GM12891 (cell line): ENCODE results near the gene FAM47E.

ENCODE experiments used
- DNase-seq: peaks from one replicate; pipeline ENCODE4 v3.0.0; 2011; ENCODE audit warnings: low spot score; ENCODE audit not compliant: insufficient read length
- FAIRE-seq: peaks from 2 replicates; lab custom pipeline; 2011; peaks lifted over from hg19 to GRCh38; lab: Jason Lieb, UNC
- PAX5 ChIP-seq: IDR thresholded peaks from 2 replicates; pipeline ENCODE4 v1.6.1; 2011; ENCODE audit warnings: low read length, moderate library complexity, mild to moderate bottlenecking; ENCODE audit not compliant: insufficient read depth, severe bottlenecking
- POLR2A ChIP-seq: IDR thresholded peaks from 2 replicates; pipeline ENCODE4 v1.6.1; 2011; ENCODE audit warnings: low read depth, low read length, control low read depth
- POLR2AphosphoS5 ChIP-seq: IDR thresholded peaks from 2 replicates; pipeline ENCODE4 v1.6.1; 2011; ENCODE audit warnings: low read depth, low read length, control low read depth
- POU2F2 ChIP-seq: IDR thresholded peaks from 2 replicates; pipeline ENCODE4 v1.6.1; 2011; ENCODE audit warnings: low read depth, mild to moderate bottlenecking, control low read depth, low read length, moderate library complexity
- SPI1 ChIP-seq: IDR thresholded peaks from 2 replicates; pipeline ENCODE4 v1.6.1; 2011; ENCODE audit warnings: low read depth, low read length, control low read depth
- TAF1 ChIP-seq: IDR thresholded peaks from 2 replicates; pipeline ENCODE4 v1.6.1; 2011; ENCODE audit warnings: low read depth, low read length, control low read depth

Gene FAM47E

DNA sequence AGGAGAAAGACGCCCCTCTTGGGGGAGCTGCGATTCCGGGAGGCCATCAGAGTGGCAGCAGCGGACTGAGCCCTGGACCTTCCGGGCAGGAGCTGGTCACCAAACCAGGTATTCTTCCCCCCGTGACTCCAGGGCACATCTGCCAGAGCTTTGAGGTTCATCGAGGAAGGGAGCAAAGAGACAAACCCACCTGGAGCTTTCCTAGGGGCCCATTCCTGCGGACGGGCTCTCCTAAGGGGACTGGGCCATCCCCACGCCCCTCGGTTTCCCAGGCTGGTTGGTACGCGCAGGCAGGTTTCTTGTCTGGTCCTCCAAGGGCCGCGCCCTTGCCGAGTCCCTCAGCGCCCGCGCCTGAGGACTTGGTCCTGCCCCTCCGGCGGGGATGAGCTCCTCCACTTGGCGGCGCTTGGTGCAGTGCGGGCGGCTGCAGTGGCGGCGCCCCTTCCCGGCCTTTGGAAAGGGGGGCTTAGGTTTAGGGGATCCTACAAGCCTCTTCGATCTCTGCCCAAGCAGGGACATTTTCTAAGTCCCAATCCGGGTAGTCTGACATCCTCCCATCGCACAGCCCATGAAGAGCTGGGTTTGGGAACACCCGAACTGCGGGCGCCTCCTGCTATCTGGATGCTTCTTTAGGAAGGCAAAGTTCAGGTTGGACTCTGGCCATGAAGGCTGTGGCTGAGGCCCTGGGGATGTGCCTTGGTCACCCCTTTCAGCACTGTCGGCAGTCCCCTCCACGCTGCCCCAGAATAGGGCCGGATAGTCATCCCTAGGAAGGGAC lies 55.5 kb downstream of the FAM47E start:
- FAIRE-seq (no peak), DNase-seq (no peak)
- TF ChIP-seq PAX5 (no peak), POU2F2 (no peak)

DNA sequence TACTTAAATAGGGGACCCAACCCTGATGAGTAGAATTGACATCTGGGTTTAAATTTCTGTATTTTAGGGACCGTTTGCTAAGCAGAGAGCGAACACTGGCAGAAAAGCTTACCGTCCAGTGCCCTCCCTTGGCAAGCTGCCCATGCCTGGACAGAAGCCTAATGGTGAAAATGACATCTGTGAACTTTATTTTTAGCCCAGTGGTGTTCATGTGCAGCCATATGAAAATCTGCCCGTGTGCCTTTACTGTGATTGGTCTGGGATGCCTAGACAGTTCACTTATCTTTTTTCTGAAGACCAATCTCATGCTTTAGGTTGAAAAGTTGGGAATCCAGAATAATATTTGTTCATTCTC lies 56.1 kb downstream of the FAM47E start:
- TF ChIP-seq PAX5 (no peak), SPI1 (no peak), POU2F2 (no peak), POLR2AphosphoS5 (no peak), POLR2A (no peak), TAF1 (no peak)
- DNase-seq: no peak
- FAIRE-seq: no peak

DNA sequence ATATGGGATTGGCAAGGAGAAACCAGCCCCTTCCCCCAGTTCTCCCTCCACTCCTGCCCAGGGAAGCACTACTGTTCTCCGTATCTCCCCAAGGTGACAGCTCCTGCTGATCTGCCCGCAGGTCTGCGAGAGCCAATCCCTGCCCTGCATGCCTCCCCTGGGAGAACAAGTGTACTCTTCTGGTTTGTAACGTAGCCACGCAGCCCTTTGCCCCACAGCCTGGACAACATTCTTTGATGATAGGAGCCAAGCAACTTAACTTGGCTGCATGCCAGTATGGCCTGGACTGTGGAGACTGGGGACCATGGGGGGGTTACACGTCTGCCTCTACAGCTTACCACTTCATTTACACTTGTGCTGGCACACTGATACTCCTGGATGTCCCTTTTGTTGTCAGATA lies 57.0 kb downstream of the FAM47E start:
- no peak for TF ChIP-seq POLR2A
- TF ChIP-seq POU2F2: no peak
- TF ChIP-seq POLR2AphosphoS5: no peak
- no peak for TF ChIP-seq TAF1
- TF ChIP-seq SPI1: no peak
- no peak for TF ChIP-seq PAX5
- DNase-seq: no peak

DNA sequence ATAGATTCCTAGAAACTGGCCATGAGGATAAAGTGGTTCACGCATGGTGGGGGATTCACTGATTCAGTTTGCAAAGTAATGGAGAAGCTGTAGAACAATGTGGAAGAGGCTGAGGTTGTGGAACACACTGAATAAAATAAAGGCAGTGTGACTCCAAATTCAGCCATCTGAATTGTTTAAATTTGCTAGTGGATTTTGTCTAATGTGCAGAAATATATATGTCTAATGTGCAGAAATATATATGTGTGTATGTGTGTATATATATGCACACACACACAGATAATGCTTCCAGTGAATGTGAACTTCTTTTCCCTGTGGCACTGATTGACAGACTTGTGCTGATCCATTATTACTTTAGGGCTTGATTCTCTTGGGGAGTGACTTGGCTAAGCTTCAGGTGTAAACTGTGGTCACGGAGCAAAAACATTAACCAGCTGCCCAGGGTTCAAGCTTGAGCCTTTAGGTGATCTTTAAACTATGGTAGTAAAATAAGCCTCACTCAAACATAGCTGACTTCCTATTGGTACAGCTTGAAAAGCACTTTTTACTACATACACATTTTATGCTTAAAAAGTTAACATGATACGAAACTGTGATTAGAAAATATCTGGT lies 58.5 kb downstream of the FAM47E start:
- DNase-seq (no peak), FAIRE-seq (no peak)
- no peak for TF ChIP-seq PAX5
- TF ChIP-seq POLR2A: no peak
- TF ChIP-seq POLR2AphosphoS5: no peak
- no peak for TF ChIP-seq POU2F2
- TF ChIP-seq TAF1: no peak
- no peak for TF ChIP-seq SPI1

More for the DNA sequence above, 57.0 kb downstream of the FAM47E start:
- FAIRE-seq: no peak

DNA sequence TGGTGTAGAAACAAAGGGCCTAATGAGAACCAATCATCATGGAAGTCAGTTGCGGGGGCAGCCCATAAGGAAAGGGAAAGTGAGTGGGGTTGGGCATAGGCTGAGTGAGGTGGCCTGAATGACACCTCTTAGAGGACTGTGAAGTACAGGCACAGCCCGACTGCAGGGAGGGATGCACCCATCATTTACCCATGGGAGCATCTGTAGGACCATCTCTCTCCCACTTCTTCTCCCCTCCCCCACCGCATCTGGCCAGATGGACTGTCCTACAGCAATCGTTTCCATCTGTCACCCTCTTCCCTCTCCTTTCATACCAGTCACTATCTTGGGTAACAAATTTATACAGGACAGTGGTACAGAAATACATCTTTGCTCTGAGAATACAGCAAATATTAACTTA lies 59.2 kb downstream of the FAM47E start:
- TF ChIP-seq TAF1 (no peak), SPI1 (no peak), POU2F2 (no peak), PAX5 (no peak), POLR2A (no peak), POLR2AphosphoS5 (no peak)
- FAIRE-seq (no peak), DNase-seq (no peak)

DNA sequence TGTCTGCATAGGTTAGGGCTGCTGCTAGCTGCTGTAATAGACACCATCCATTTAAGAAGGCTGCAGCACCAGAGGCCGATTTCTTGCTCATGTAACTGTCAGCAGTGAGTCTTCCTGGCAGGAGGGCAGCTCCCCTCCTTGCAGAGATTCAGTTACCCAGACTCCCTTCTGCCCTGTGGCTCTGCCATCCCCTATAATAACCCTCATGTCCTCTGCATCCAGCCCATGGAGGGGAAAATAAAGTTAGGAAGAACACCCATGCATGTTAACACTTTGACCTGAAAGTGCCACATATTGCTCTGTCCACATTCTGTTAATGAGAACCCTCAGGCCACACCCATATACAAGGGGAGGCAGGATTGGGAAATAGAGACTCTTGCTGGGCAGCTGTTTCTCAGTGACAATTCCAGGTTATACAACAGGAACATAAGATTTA lies 60.4 kb downstream of the FAM47E start:
- FAIRE-seq (no peak), DNase-seq (no peak)
- no peak for TF ChIP-seq POLR2A
- no peak for TF ChIP-seq SPI1
- no peak for TF ChIP-seq PAX5
- no peak for TF ChIP-seq POLR2AphosphoS5
- TF ChIP-seq POU2F2: no peak
- TF ChIP-seq TAF1: no peak

DNA sequence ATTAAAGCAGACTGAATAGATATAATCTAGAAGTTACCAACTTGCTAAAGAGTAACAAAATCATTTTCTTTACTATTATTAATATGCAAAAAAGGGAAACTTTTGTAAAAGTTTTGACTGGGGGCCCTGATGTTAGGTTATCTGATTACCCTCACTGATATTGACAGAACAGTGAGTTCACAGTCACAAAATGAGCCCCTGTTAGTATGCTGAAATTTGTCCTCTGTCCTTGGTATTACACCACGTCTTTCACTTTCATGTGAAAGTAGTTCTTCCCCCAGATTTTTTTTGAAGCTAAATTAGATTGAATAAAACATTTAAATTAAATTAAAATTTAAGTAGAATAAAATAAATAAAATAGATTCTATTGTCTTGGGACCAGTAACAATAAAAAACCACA lies 60.9 kb downstream of the FAM47E start:
- FAIRE-seq (no peak), DNase-seq (no peak)
- TF ChIP-seq TAF1: no peak
- no peak for TF ChIP-seq POU2F2
- TF ChIP-seq SPI1: no peak
- TF ChIP-seq PAX5: no peak
- TF ChIP-seq POLR2A: no peak
- no peak for TF ChIP-seq POLR2AphosphoS5

DNA sequence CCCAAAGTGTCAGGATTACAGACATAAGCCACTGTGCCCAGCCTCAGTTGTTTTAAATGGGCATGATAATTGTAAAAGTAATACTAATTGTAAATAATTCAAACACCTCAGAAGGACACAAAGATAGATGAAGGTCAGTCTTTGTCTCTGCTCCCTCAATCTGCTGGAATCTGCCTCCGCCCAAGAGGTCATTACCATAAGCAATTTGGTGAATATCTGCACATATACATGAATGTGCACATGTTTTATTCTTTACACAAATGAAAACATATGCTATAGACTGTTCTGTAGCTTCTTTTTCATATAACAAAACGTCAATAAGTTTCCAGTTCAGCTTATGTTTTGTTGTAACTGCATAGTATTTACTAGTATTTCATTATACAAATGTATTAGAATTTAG lies 62.0 kb downstream of the FAM47E start:
- DNase-seq: no peak
- TF ChIP-seq POLR2AphosphoS5: no peak
- TF ChIP-seq TAF1: no peak
- TF ChIP-seq POU2F2: no peak
- no peak for TF ChIP-seq POLR2A
- TF ChIP-seq PAX5: no peak
- TF ChIP-seq SPI1: no peak
- FAIRE-seq: no peak

DNA sequence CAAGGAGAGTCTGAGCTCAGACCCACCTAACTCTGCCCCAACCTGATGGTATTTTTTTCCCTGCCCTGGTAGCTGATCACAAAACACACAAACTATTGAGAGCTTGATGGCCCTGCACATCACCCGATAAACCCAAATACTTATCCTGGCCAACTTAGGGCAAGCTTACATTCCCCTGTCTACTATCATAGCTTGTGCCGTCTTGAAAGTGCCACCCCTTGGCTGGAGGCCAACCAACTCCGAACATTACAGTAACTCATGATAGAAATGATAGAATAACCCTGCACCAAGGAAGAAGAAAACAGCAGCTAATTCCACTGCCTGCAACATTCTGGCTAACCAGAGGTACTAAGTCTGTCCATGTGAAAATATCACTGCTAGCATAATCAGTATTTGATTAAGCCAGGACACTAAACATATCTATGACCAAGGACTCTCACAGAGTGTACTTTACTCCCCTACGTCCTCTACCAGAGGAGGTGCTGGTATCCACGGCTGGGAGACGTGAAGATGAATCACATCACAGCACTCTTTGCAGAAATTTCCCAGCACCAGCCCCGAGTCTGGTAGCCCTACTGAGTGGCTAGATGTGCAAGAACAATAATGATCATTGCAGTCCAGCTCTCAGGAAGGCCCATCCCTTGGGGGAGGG lies 63.9 kb downstream of the FAM47E start:
- DNase-seq (no peak), FAIRE-seq (no peak)
- no peak for TF ChIP-seq SPI1
- no peak for TF ChIP-seq POLR2AphosphoS5
- TF ChIP-seq POLR2A: no peak
- no peak for TF ChIP-seq POU2F2
- TF ChIP-seq TAF1: no peak
- no peak for TF ChIP-seq PAX5

DNA sequence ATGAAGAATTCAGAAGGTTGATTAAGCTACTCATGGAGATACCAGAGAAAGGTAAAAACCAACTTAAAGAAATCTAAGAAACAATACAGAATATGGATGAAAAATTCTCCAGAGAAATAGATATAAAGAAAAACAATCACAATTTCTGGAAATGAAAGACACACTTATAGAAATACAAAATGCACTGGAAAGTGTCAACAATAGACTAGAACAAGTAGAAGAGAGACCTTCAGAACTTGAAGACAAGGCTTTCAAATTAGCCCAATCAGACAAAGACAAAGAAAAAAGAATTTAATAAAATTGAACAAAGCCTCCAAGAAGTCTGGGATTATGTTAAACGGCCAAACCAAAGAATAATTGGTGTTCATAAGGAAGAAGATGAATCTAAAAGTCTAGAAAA lies 64.6 kb downstream of the FAM47E start:
- TF ChIP-seq TAF1 (no peak), POU2F2 (no peak), PAX5 (no peak), POLR2A (no peak), POLR2AphosphoS5 (no peak), SPI1 (no peak)
- no peak for FAIRE-seq
- DNase-seq: no peak
